SJCRH30 (cell line): ENCODE results near the gene KRT1. TPM values are rescaled to one million over a fixed set of nuclear protein-coding genes. Genes with fewer than 3 reads are reported as not detected.
A peak's percentile ranks its signal among the peaks of the same experiment; 100 is the strongest.

Experiments used
- DNase-seq, 2 experiments: peaks; one replicate each; pipeline ENCODE4 v3.0.0-alpha.2; 2015 to 2020
- H3K27ac ChIP-seq: fragments of 250-450 bp; sonication (Bioruptor Pico); 2 replicates; pipeline ENCODE4 v1.5.1; 2020; ENCODE audit warnings: mild to moderate bottlenecking, moderate library complexity
- H3K27me3 ChIP-seq: fragments of 250-450 bp; sonication (Bioruptor Pico); 2 replicates; pipeline ENCODE4 v1.5.1; 2020; ENCODE audit warnings: mild to moderate bottlenecking, moderate library complexity
- H3K36me3 ChIP-seq: fragments of 250-450 bp; sonication (Bioruptor Pico); 2 replicates; pipeline ENCODE4 v1.5.1; 2020; ENCODE audit warnings: mild to moderate bottlenecking, moderate library complexity
- H3K4me1 ChIP-seq: fragments of 250-450 bp; sonication (Bioruptor Pico); 2 replicates; pipeline ENCODE4 v1.5.1; 2020; ENCODE audit warnings: mild to moderate bottlenecking, moderate library complexity
- H3K4me3 ChIP-seq: fragments of 250-450 bp; sonication (Bioruptor Pico); 2 replicates; pipeline ENCODE4 v1.5.1; 2020; ENCODE audit warnings: mild to moderate bottlenecking, moderate library complexity
- H3K9me3 ChIP-seq: fragments of 250-450 bp; sonication (Bioruptor Pico); replicated peaks from 2 replicates; pipeline ENCODE4 v1.5.1; 2020; ENCODE audit warnings: mild to moderate bottlenecking, moderate library complexity
- total RNA-seq: library from RNA; depleted of rRNA; stranded (reverse); fragments of >200 nt; shearing (Covaris generic); gene quantifications from 2 replicates; pipeline ENCODE4 v1.2.3, GENCODE V29; 2014

Gene KRT1
- total RNA-seq, 1 experiment from 2014 or later, result not detected

- H3K4me1 ChIP-seq, result no peaks in the 10 kb centered on the region
- no peak overlapping the region for H3K27ac ChIP-seq
- DNase-seq, result peak in 1 of 2 experiments; percentile 1
- H3K36me3 ChIP-seq, result no peaks in the 10 kb centered on the region
- H3K9me3 ChIP-seq, result no peaks in the 10 kb centered on the region
- H3K4me3 ChIP-seq, result no peak overlapping the region
- H3K27me3 ChIP-seq, result peaks cover 11% of the 10 kb centered on the region; the same call in 1 of the 2 replicates
Observed at GRCh38 chr12:52650520-52651081, 29.6 kb downstream of the KRT1 start.

- no peaks in the 10 kb centered on the region for H3K4me1 ChIP-seq
- DNase-seq, result no peak
Observed at GRCh38 chr12:52649066-52649465, 31.1 kb downstream of the KRT1 start.

GRCh38 chr12:52648012-52648550 lies 32.1 kb downstream of the KRT1 start:
- peaks cover 11% of the 10 kb centered on the region; the same call in 1 of the 2 replicates for H3K27me3 ChIP-seq
- DNase-seq, result no peak
- H3K36me3 ChIP-seq, result no peaks in the 10 kb centered on the region
- H3K4me3 ChIP-seq, result no peak overlapping the region
- no peaks in the 10 kb centered on the region for H3K4me1 ChIP-seq
- no peak overlapping the region for H3K27ac ChIP-seq
- H3K9me3 ChIP-seq, result no peaks in the 10 kb centered on the region

More at GRCh38 chr12:52649066-52649465, 31.1 kb downstream of the KRT1 start:
- no peaks in the 10 kb centered on the region for H3K9me3 ChIP-seq
- no peak overlapping the region for H3K4me3 ChIP-seq
- no peak overlapping the region for H3K27ac ChIP-seq
- H3K36me3 ChIP-seq, result no peaks in the 10 kb centered on the region
- peaks cover 8% of the 10 kb centered on the region; the same call in 1 of the 2 replicates for H3K27me3 ChIP-seq

- Histone ChIP-seq H3K4me3 (no peak overlapping the region), H3K36me3 (no peaks in the 10 kb centered on the region), H3K4me1 (no peaks in the 10 kb centered on the region), H3K27ac (no peak overlapping the region), H3K9me3 (no peaks in the 10 kb centered on the region), H3K27me3 (peaks cover 11% of the 10 kb centered on the region; the same call in 1 of the 2 replicates)
- DNase-seq, result no peak
Observed at GRCh38 chr12:52647601-52648000, 32.6 kb downstream of the KRT1 start.

- no peak overlapping the region for H3K27ac ChIP-seq
- no peaks in the 10 kb centered on the region for H3K4me1 ChIP-seq
- DNase-seq, result no peak
- no peaks in the 10 kb centered on the region for H3K36me3 ChIP-seq
- no peaks in the 10 kb centered on the region for H3K9me3 ChIP-seq
- H3K27me3 ChIP-seq, result peaks cover 19% of the 10 kb centered on the region; the same call in 1 of the 2 replicates
- H3K4me3 ChIP-seq, result no peak overlapping the region
Observed at GRCh38 chr12:52646613-52647012, 33.6 kb downstream of the KRT1 start.

- Histone ChIP-seq H3K4me1 (no peaks in the 10 kb centered on the region), H3K9me3 (no peaks in the 10 kb centered on the region), H3K27me3 (peaks cover 19% of the 10 kb centered on the region; the same call in 1 of the 2 replicates), H3K36me3 (no peaks in the 10 kb centered on the region), H3K27ac (no peak overlapping the region), H3K4me3 (no peak overlapping the region)
- DNase-seq, result no peak
Observed at GRCh38 chr12:52645982-52646381, 34.2 kb downstream of the KRT1 start.

- H3K27ac ChIP-seq, result no peak overlapping the region
- H3K4me1 ChIP-seq, result no peaks in the 10 kb centered on the region
- no peak for DNase-seq
- H3K27me3 ChIP-seq, result peaks cover 19% of the 10 kb centered on the region; the same call in 1 of the 2 replicates
- no peaks in the 10 kb centered on the region for H3K36me3 ChIP-seq
- no peaks in the 10 kb centered on the region for H3K9me3 ChIP-seq
- H3K4me3 ChIP-seq, result no peak overlapping the region
Observed at GRCh38 chr12:52645120-52645761, 35.0 kb downstream of the KRT1 start.

- Histone ChIP-seq H3K36me3 (no peaks in the 10 kb centered on the region), H3K9me3 (no peaks in the 10 kb centered on the region), H3K27ac (no peak overlapping the region), H3K27me3 (peaks cover 19% of the 10 kb centered on the region; the same call in 1 of the 2 replicates), H3K4me1 (no peaks in the 10 kb centered on the region), H3K4me3 (no peak overlapping the region)
- DNase-seq, result no peak
Observed at GRCh38 chr12:52644078-52644415, 36.2 kb downstream of the KRT1 start.

- no peak overlapping the region for H3K27ac ChIP-seq
- H3K36me3 ChIP-seq, result no peaks in the 10 kb centered on the region
- no peak for DNase-seq
- no peak overlapping the region for H3K4me3 ChIP-seq
- peaks cover 19% of the 10 kb centered on the region; the same call in 1 of the 2 replicates for H3K27me3 ChIP-seq
- H3K9me3 ChIP-seq, result no peaks in the 10 kb centered on the region
- H3K4me1 ChIP-seq, result no peaks in the 10 kb centered on the region
Observed at GRCh38 chr12:52643233-52644077, 36.8 kb downstream of the KRT1 start.

- DNase-seq, result no peak
Observed at GRCh38 chr12:52641468-52641867, 38.7 kb downstream of the KRT1 start.

GRCh38 chr12:52637299-52637698 lies 42.9 kb downstream of the KRT1 start:
- no peak overlapping the region for H3K4me3 ChIP-seq
- H3K36me3 ChIP-seq, result no peaks in the 10 kb centered on the region
- no peaks in the 10 kb centered on the region for H3K4me1 ChIP-seq
- no peak overlapping the region for H3K27ac ChIP-seq
- DNase-seq, result no peak
- no peaks in the 10 kb centered on the region for H3K9me3 ChIP-seq
- H3K27me3 ChIP-seq, result peaks cover 7% of the 10 kb centered on the region; the same call in 1 of the 2 replicates

More at GRCh38 chr12:52641468-52641867, 38.7 kb downstream of the KRT1 start:
- Histone ChIP-seq H3K36me3 (no peaks in the 10 kb centered on the region), H3K27ac (no peak overlapping the region), H3K4me3 (no peak overlapping the region), H3K27me3 (peaks cover 12% of the 10 kb centered on the region; the same call in 1 of the 2 replicates), H3K9me3 (no peaks in the 10 kb centered on the region), H3K4me1 (no peaks in the 10 kb centered on the region)

GRCh38 chr12:52636592-52637258 lies 43.5 kb downstream of the KRT1 start:
- no peak overlapping the region for H3K27ac ChIP-seq
- no peaks in the 10 kb centered on the region for H3K9me3 ChIP-seq
- no peak overlapping the region for H3K4me3 ChIP-seq
- peaks cover 1% of the 10 kb centered on the region; the same call in 1 of the 2 replicates for H3K27me3 ChIP-seq
- no peak for DNase-seq
- no peaks in the 10 kb centered on the region for H3K36me3 ChIP-seq
- no peaks in the 10 kb centered on the region for H3K4me1 ChIP-seq

- DNase-seq, result no peak
- Histone ChIP-seq H3K9me3 (no peaks in the 10 kb centered on the region), H3K27me3 (no peaks in the 10 kb centered on the region)
Observed at GRCh38 chr12:52636189-52636588, 44.0 kb downstream of the KRT1 start.

GRCh38 chr12:52634266-52635056 lies 45.7 kb downstream of the KRT1 start:
- Histone ChIP-seq H3K36me3 (no peaks in the 10 kb centered on the region), H3K4me3 (no peak overlapping the region), H3K27ac (no peak overlapping the region), H3K27me3 (no peaks in the 10 kb centered on the region), H3K4me1 (no peaks in the 10 kb centered on the region), H3K9me3 (no peaks in the 10 kb centered on the region)
- DNase-seq, result no peak

More at GRCh38 chr12:52636189-52636588, 44.0 kb downstream of the KRT1 start:
- Histone ChIP-seq H3K4me3 (no peak overlapping the region), H3K27ac (no peak overlapping the region), H3K4me1 (no peaks in the 10 kb centered on the region), H3K36me3 (no peaks in the 10 kb centered on the region)
